PC-9 (cell line): ENCODE results near the gene ATP4A. TPM values are rescaled to one million over a fixed set of nuclear protein-coding genes. Genes with fewer than 3 reads are reported as not detected.

Experiments used
- BruUV-seq: library from RNA; stranded (reverse); fragments of 400-500 nt; replicated peaks from 2 replicates; lab custom pipeline; 2021; lab: Mats Ljungman, UMichigan
- CTCF ChIA-PET: fragments of 300-600 bp; sonication (Branson Sonifier 250); formaldehyde crosslinking; loops from one replicate; lab custom pipeline; 2022; ENCODE audit warnings: antibody characterized with exemption; lab: Charles Lee
- POLR2A ChIA-PET: fragments of 300-600 bp; sonication (Branson Sonifier 250); formaldehyde crosslinking; loops from one replicate; lab custom pipeline; 2022; ENCODE audit warnings: antibody characterized with exemption; ENCODE audit not compliant: unreplicated experiment; lab: Charles Lee
- DNase-seq, 2 experiments: peaks; one replicate each; pipeline versions ENCODE4 v3.0.0 to v3.0.0-alpha.2; 2015 to 2022; ENCODE audit warnings: mixed read lengths in 1 of 2
- H2AFZ ChIP-seq: fragments of 200-600 bp; sonication (generic); 2 replicates; pipeline ENCODE4 v1.8.1; 2017; ENCODE audit warnings: antibody characterized with exemption
- H3F3A ChIP-seq: fragments of 200-600 bp; sonication (generic); 2 replicates; pipeline ENCODE4 v1.8.1; 2017; ENCODE audit warnings: antibody characterized with exemption, mild to moderate bottlenecking, low read depth; ENCODE audit not compliant: insufficient read depth
- H3K27ac ChIP-seq: fragments of 200-600 bp; sonication (generic); 2 replicates; pipeline ENCODE4 v1.6.1; 2016; ENCODE audit warnings: mixed run types
- H3K27me3 ChIP-seq: fragments of 200-600 bp; sonication (generic); 2 replicates; pipeline ENCODE4 v1.6.1; 2016; ENCODE audit warnings: low read depth, mixed run types; ENCODE audit not compliant: insufficient read depth
- H3K36me3 ChIP-seq: fragments of 200-600 bp; sonication (generic); 2 replicates; pipeline ENCODE4 v1.6.1; 2016; ENCODE audit warnings: low read depth, mixed run types
- H3K4me1 ChIP-seq: fragments of 200-600 bp; sonication (generic); replicated peaks from 2 replicates; pipeline ENCODE4 v1.6.1; 2016; ENCODE audit warnings: mixed run types; ENCODE audit not compliant: insufficient read depth
- H3K4me2 ChIP-seq: fragments of 200-600 bp; sonication (generic); 2 replicates; pipeline ENCODE4 v1.6.1; 2017; ENCODE audit warnings: mixed run types
- H3K4me3 ChIP-seq: fragments of 200-600 bp; sonication (generic); 2 replicates; pipeline ENCODE4 v1.6.1; 2016; ENCODE audit warnings: mixed run types
- H3K79me2 ChIP-seq: fragments of 200-600 bp; sonication (generic); 2 replicates; pipeline ENCODE4 v1.6.1; 2017; ENCODE audit warnings: low read depth, mixed run types
- H3K9me2 ChIP-seq: fragments of 200-600 bp; sonication (generic); 2 replicates; pipeline ENCODE4 v1.8.1; 2017; ENCODE audit warnings: mild to moderate bottlenecking; ENCODE audit not compliant: insufficient read depth
- H3K9me3 ChIP-seq: fragments of 200-600 bp; sonication (generic); 2 replicates; pipeline ENCODE4 v1.8.1; 2016; ENCODE audit warnings: low read depth; ENCODE audit not compliant: insufficient read depth
- H4K20me1 ChIP-seq: fragments of 200-600 bp; sonication (generic); 2 replicates; pipeline ENCODE4 v1.8.1; 2017; ENCODE audit not compliant: insufficient read depth
- EZH2 ChIP-seq: fragments of 200-600 bp; sonication (generic); IDR thresholded peaks from 2 replicates; pipeline ENCODE4 v1.8.0; 2017; ENCODE audit warnings: antibody characterized with exemption, low read depth
- intact Hi-C: fragments of 100-400 bp; cut with micrococcal nuclease; formaldehyde crosslinking; loops from one replicate; pipeline ENCODE4 v1.10.0; 2022; ENCODE audit not compliant: unreplicated experiment
- total RNA-seq: library from RNA; stranded (reverse); gene quantifications from 2 replicates; pipeline ENCODE4 v1.2.3, GENCODE V29; 2021
- TF ChIP-seq, protein P1 (sequence below): fragments of 200-600 bp; sonication (generic); conservative IDR thresholded peaks from 2 replicates; pipeline ENCODE4 v1.6.1; 2017; ENCODE audit warnings: mixed run types, antibody characterized with exemption, mild to moderate bottlenecking, moderate library complexity

The ATP4A gene
- total RNA-seq, 1 experiment from 2014 or later: not detected

DNA sequence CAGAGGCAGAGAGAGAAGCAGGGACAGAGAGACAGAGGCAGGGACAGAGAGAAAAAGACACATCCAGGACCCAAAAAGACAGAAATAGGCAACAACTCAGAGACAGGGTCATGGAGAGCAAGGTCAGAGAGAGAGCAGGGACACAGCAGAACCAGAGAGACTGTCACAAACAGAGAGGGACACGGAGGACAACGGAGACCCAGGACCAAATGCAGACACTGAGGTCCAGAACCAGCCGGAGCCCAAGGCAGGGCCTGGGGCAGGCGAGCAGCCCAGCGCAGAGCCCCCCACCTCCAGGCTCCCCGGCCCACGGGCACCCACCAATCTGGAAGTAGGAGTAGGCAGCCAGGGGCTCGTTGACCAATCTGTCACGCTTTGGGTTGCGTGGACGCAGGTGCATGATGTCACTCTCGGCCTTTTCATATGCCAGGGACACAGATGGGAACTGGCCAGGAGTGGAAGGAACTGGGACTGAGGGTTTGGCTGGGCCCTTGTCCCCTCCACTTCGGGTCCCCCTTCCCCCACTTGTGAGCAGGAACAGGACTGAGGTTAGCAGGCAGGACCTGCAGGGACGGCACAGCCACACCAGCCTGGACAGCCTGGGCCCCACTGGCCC, 10.0 kb downstream of the ATP4A start:
- CTCF ChIA-PET: no interaction called here
- DNase-seq: no peak
- H3K4me3 ChIP-seq: no peak overlapping the region
- H3K36me3 ChIP-seq: no peaks in the 10 kb centered on the region
- H3K9me2 ChIP-seq: no peaks in the 10 kb centered on the region
- no peaks in the 10 kb centered on the region for H3K4me1 ChIP-seq
- H3K79me2 ChIP-seq: no peaks in the 10 kb centered on the region
- H3K27ac ChIP-seq: no peak overlapping the region
- no TSS peak for BruUV-seq
- no peak overlapping the region for H3K4me2 ChIP-seq
- H3K9me3 ChIP-seq: no peaks in the 10 kb centered on the region
- no peaks in the 10 kb centered on the region; the same call in 1 of the 2 replicates for H4K20me1 ChIP-seq
- no peak overlapping the region for H2AFZ ChIP-seq
- TF ChIP-seq, protein P1, sequence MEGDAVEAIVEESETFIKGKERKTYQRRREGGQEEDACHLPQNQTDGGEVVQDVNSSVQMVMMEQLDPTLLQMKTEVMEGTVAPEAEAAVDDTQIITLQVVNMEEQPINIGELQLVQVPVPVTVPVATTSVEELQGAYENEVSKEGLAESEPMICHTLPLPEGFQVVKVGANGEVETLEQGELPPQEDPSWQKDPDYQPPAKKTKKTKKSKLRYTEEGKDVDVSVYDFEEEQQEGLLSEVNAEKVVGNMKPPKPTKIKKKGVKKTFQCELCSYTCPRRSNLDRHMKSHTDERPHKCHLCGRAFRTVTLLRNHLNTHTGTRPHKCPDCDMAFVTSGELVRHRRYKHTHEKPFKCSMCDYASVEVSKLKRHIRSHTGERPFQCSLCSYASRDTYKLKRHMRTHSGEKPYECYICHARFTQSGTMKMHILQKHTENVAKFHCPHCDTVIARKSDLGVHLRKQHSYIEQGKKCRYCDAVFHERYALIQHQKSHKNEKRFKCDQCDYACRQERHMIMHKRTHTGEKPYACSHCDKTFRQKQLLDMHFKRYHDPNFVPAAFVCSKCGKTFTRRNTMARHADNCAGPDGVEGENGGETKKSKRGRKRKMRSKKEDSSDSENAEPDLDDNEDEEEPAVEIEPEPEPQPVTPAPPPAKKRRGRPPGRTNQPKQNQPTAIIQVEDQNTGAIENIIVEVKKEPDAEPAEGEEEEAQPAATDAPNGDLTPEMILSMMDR: no peak
- no peak for TF ChIP-seq EZH2
- POLR2A ChIA-PET: no interaction called here
- intact Hi-C loops: no loop called here
- H3K27me3 ChIP-seq: no peaks in the 10 kb centered on the region
- no peaks in the 10 kb centered on the region; the same call in none of the 2 replicates for H3F3A ChIP-seq

DNA sequence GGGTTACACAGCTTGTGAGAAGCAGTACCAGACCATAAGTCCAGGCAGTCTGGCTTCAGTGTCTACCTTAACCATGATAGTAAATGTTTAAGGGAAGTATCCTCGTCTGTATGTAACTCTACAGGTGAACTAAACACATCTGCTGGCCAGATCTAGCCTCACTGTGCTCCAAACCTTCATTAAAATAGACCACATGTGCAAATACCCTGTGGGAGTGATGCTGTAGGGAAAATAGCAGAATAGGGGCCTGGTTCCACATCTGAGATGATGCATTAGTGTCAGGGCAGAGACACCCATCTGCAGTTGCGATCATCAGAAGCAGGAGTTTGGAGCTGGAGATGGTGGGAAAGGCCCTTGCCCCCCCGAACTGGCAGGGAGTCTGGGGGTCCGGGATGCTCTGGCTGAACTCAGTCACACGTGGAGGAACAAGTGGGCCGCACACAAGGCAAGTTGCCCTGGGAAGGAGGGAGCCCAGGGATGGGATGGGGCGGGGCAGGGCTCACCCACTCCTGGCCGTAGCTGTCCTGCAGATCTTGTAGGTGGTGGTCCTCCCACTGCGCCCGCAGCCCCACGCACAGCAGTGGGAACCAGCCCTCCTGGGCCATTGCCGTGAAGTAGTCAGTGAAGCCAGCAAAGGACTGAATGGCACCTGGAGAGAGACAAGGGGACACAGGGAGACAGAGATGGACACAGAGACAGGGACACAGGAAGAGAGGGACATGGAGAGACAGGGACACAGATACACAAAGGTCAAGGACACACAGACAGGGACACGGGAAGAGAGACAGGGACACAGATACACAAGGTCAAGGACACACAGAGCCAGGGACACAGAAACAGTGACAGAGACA, 10.7 kb downstream of the ATP4A start:
- intact Hi-C loops: no loop called here

More for the DNA sequence above, 10.7 kb downstream of the ATP4A start:
- TF ChIP-seq, protein P1: no peak
- TF ChIP-seq EZH2: no peak
- Histone ChIP-seq H3K9me2 (no peaks in the 10 kb centered on the region), H3K4me1 (no peaks in the 10 kb centered on the region), H3F3A (no peaks in the 10 kb centered on the region; the same call in none of the 2 replicates), H3K27ac (no peak overlapping the region), H2AFZ (no peak overlapping the region), H3K4me3 (no peak overlapping the region), H3K79me2 (no peaks in the 10 kb centered on the region), H3K4me2 (no peak overlapping the region), H3K9me3 (no peaks in the 10 kb centered on the region), H3K36me3 (0 out of 2 replicates have a peak, but pooled peaks cover 6% of the 10 kb centered on the region), H4K20me1 (no peaks in the 10 kb centered on the region; the same call in 1 of the 2 replicates), H3K27me3 (no peaks in the 10 kb centered on the region)
- CTCF ChIA-PET: no interaction called here
- POLR2A ChIA-PET: no interaction called here
- no TSS peak for BruUV-seq
- DNase-seq: no peak
